Smooth muscle cell (in vitro differentiated cells): ENCODE measurements around the gene HOXA6. TPM values are rescaled to one million over a fixed set of nuclear protein-coding genes. Genes with fewer than 3 reads are reported as not detected.

ENCODE experiments used
- DNase-seq: peaks from one replicate; lab custom pipeline; 2025; ENCODE audit not compliant: unreplicated experiment; lab: John Stamatoyannopoulos, UW
- H2AFZ ChIP-seq: fragments of 200-600 bp; sonication (generic); 2 replicates; pipeline ENCODE4 v1.6.0; 2016; ENCODE audit warnings: antibody characterized with exemption, low read depth, mild to moderate bottlenecking
- H3F3A ChIP-seq: fragments of 200-600 bp; sonication (generic); 2 replicates; pipeline ENCODE4 v1.6.0; 2017; ENCODE audit warnings: antibody characterized with exemption, low read depth
- H3K27ac ChIP-seq: fragments of 200-600 bp; sonication (generic); 2 replicates; pipeline ENCODE4 v1.5.1; 2016; ENCODE audit warnings: low read depth, mild to moderate bottlenecking
- H3K27me3 ChIP-seq: fragments of 200-600 bp; sonication (generic); 2 replicates; pipeline ENCODE4 v1.6.1; 2016; ENCODE audit warnings: low read depth, mild to moderate bottlenecking
- H3K36me3 ChIP-seq: fragments of 200-600 bp; sonication (generic); 2 replicates; pipeline ENCODE4 v1.5.1; 2016; ENCODE audit warnings: low read depth
- H3K4me1 ChIP-seq: fragments of 200-600 bp; sonication (generic); 2 replicates; pipeline ENCODE4 v1.5.1; 2016; ENCODE audit warnings: low read depth
- H3K4me2 ChIP-seq: fragments of 200-600 bp; sonication (generic); 2 replicates; pipeline ENCODE4 v1.6.0; 2016; ENCODE audit warnings: mild to moderate bottlenecking
- H3K4me3 ChIP-seq: fragments of 200-600 bp; sonication (generic); 2 replicates; pipeline ENCODE4 v1.5.1; 2016; ENCODE audit warnings: mild to moderate bottlenecking
- H3K79me2 ChIP-seq: fragments of 200-600 bp; sonication (generic); 2 replicates; pipeline ENCODE4 v1.6.0; 2016; ENCODE audit warnings: low read depth, mild to moderate bottlenecking
- H3K9ac ChIP-seq: fragments of 200-600 bp; sonication (generic); 2 replicates; pipeline ENCODE4 v1.6.0; 2016; ENCODE audit warnings: low read depth
- H3K9me3 ChIP-seq: fragments of 200-600 bp; sonication (generic); replicated peaks from 2 replicates; pipeline ENCODE4 v1.5.1; 2016; ENCODE audit warnings: low read depth
- H4K20me1 ChIP-seq: fragments of 200-600 bp; sonication (generic); 2 replicates; pipeline ENCODE4 v1.6.0; 2016; ENCODE audit warnings: low read depth
- CTCF ChIP-seq: fragments of 200-600 bp; sonication (generic); IDR thresholded peaks from 2 replicates; pipeline ENCODE4 v1.5.1; 2017; ENCODE audit warnings: borderline replicate concordance, mild to moderate bottlenecking, antibody characterized with exemption; ENCODE audit not compliant: insufficient read depth, poor library complexity, severe bottlenecking
- WGBS: methylation state at CpG from one replicate; pipeline ENCODE4 v1.1.7; 2016; ENCODE audit warnings: low lambda C conversion rate; 5-methylcytosine and 5-hydroxymethylcytosine counted together
- polyA plus RNA-seq: library from polyadenylated mRNA; unstranded; fragments of >200 nt; fragmentation: Nextera tagmentation; extraction: Ambion mirVana; gene quantifications from 2 replicates; pipeline ENCODE4 v1.2.1, GENCODE V29; 2016
- total RNA-seq: library from RNA; depleted of rRNA; stranded (reverse); fragments of >200 nt; gene quantifications from 2 replicates; pipeline ENCODE4 v1.2.3, GENCODE V29; 2014

The HOXA6 gene
- total and polyA plus RNA-seq, 2 experiments from 2014 or later, result 0.56 to 0.58 TPM

- Histone ChIP-seq H2AFZ (no peak overlapping the region), H3K27ac (no peak overlapping the region), H4K20me1 (no peaks in the 10 kb centered on the region), H3K4me2 (no peak overlapping the region), H3K9ac (no peak overlapping the region), H3K9me3 (no peaks in the 10 kb centered on the region), H3K4me3 (peak overlapping the region; percentile 28), H3K36me3 (no peaks in the 10 kb centered on the region), H3K27me3 (peaks cover 100% of the 10 kb centered on the region), H3K79me2 (no peaks in the 10 kb centered on the region), H3F3A (no peaks in the 10 kb centered on the region), H3K4me1 (no peaks in the 10 kb centered on the region)
- no peak for DNase-seq
- WGBS, result 33% methylated on average over 7 of the region's 7 CpGs
- TF ChIP-seq CTCF, result no peak
Measured at GRCh38 chr7:27121684-27122076, 25.9 kb downstream of the HOXA6 start.

- H3K4me3 ChIP-seq, result no peak overlapping the region
- H2AFZ ChIP-seq, result no peak overlapping the region
- no peak overlapping the region for H3K9ac ChIP-seq
- TF ChIP-seq CTCF, result no peak
- no peak for DNase-seq
- H3K4me2 ChIP-seq, result no peak overlapping the region
- WGBS, result 63% methylated on average over 1 of the region's 1 CpG
- H3F3A ChIP-seq, result no peaks in the 10 kb centered on the region
- H3K27ac ChIP-seq, result no peak overlapping the region
- H4K20me1 ChIP-seq, result peaks cover 6% of the 10 kb centered on the region
- no peaks in the 10 kb centered on the region for H3K36me3 ChIP-seq
- no peaks in the 10 kb centered on the region for H3K4me1 ChIP-seq
- no peaks in the 10 kb centered on the region for H3K79me2 ChIP-seq
- H3K9me3 ChIP-seq, result no peaks in the 10 kb centered on the region
- H3K27me3 ChIP-seq, result peaks cover 100% of the 10 kb centered on the region
Measured at GRCh38 chr7:27119412-27119911, 28.1 kb downstream of the HOXA6 start.

- Histone ChIP-seq H2AFZ (no peak overlapping the region), H3K36me3 (no peaks in the 10 kb centered on the region), H3K9me3 (no peaks in the 10 kb centered on the region), H3K79me2 (no peaks in the 10 kb centered on the region), H3K4me1 (no peaks in the 10 kb centered on the region), H3K27me3 (peaks cover 100% of the 10 kb centered on the region), H3K4me2 (no peak overlapping the region), H3K4me3 (no peak overlapping the region), H3K27ac (no peak overlapping the region), H4K20me1 (peaks cover 6% of the 10 kb centered on the region), H3K9ac (no peak overlapping the region), H3F3A (no peaks in the 10 kb centered on the region)
- DNase-seq, result no peak
- WGBS, result 41% methylated on average over 3 of the region's 3 CpGs
- no peak for TF ChIP-seq CTCF
Measured at GRCh38 chr7:27118580-27118979, 29.0 kb downstream of the HOXA6 start.

- no peak for DNase-seq
- H3K4me3 ChIP-seq, result no peak overlapping the region
Measured at GRCh38 chr7:27117887-27118491, 29.6 kb downstream of the HOXA6 start.

More at GRCh38 chr7:27117887-27118491, 29.6 kb downstream of the HOXA6 start:
- Histone ChIP-seq H3F3A (no peaks in the 10 kb centered on the region), H3K79me2 (no peaks in the 10 kb centered on the region), H3K9me3 (no peaks in the 10 kb centered on the region), H3K27ac (no peak overlapping the region), H3K4me1 (no peaks in the 10 kb centered on the region), H3K9ac (no peak overlapping the region), H3K36me3 (no peaks in the 10 kb centered on the region), H4K20me1 (peaks cover 6% of the 10 kb centered on the region), H3K4me2 (peak overlapping the region; percentile 5), H3K27me3 (peaks cover 100% of the 10 kb centered on the region), H2AFZ (no peak overlapping the region)
- WGBS, result 10% methylated on average over 11 of the region's 19 CpGs
- no peak for TF ChIP-seq CTCF
